HCT116 (cell line): ENCODE results near the gene ZNG1A. TPM values are rescaled to one million over a fixed set of nuclear protein-coding genes. Genes with fewer than 3 reads are reported as not detected.

Source experiments
- ATAC-seq: fragments of 200-7000 bp; cut with Tn5 transposase; 2 replicates; pipeline ENCODE4 v1.9.1; 2020; ENCODE audit warnings: mild to moderate bottlenecking, moderate library complexity
- BruUV-seq: library from RNA; stranded (reverse); fragments of 400-500 nt; replicated peaks from 2 replicates; lab custom pipeline; 2021; lab: Mats Ljungman, UMichigan
- CTCF ChIA-PET: fragments of 300-600 bp; sonication (Branson Sonifier 250); formaldehyde crosslinking; loops from one replicate; lab custom pipeline; 2021; ENCODE audit warnings: antibody characterized with exemption; lab: Charles Lee
- POLR2A ChIA-PET: fragments of 300-600, 350-600 bp; sonication (Branson Sonifier 250); formaldehyde crosslinking; loops from one replicate; lab custom pipeline; 2021; ENCODE audit warnings: antibody characterized with exemption; lab: Charles Lee
- RAD21 ChIA-PET, 2 experiments: fragments of 300-600 bp; sonication (Branson Sonifier 250); formaldehyde crosslinking; loops; one replicate each; lab custom pipeline; 2023; ENCODE audit warnings: low total read pairs in 2 of 2; ENCODE audit not compliant: uncharacterized antibody in 2 of 2, unreplicated experiment in 2 of 2, low non-redundant PET in 1 of 2; lab: Charles Lee
- DNase-seq: peaks from one replicate; pipeline ENCODE4 v3.0.0-alpha.2; 2010; ENCODE audit warnings: low read depth, low spot score
- H2AFZ ChIP-seq: fragments of 200-600 bp; shearing (Covaris generic), sonication (generic); 2 replicates; pipeline ENCODE4 v1.6.1; 2017; ENCODE audit warnings: low read depth, mixed run types, mixed read lengths, antibody characterized with exemption, low read length; ENCODE audit not compliant: poor library complexity, severe bottlenecking
- H3K27ac ChIP-seq: 2 replicates; pipeline ENCODE4 v1.5.1; 2012; ENCODE audit warnings: low read depth, low read length
- H3K27me3 ChIP-seq: fragments of 200-600 bp; sonication (generic); 2 replicates; pipeline ENCODE4 v1.6.1; 2016; ENCODE audit warnings: mixed run types, low read length, mixed read lengths; ENCODE audit not compliant: insufficient read depth
- H3K36me3 ChIP-seq, 2 experiments: fragments of 200-500 bp in 1 of 2; fragments of 200-600 bp in 1 of 2; sonication (Bioruptor generic) in 1 of 2; sonication (generic) in 1 of 2; 2 replicates each; pipeline versions ENCODE4 v1.5.1 to v1.6.1; 2014 to 2016; ENCODE audit warnings: low read length in 2 of 2, inconsistent platforms in 1 of 2, mixed read lengths in 1 of 2, mixed run types in 1 of 2; ENCODE audit not compliant: insufficient read depth in 2 of 2, control insufficient read depth in 1 of 2
- H3K4me1 ChIP-seq, 2 experiments: fragments of 200-600 bp in 1 of 2; sonication (generic) in 1 of 2; 2 replicates each; pipeline versions ENCODE4 v1.5.1 to v1.6.1; 2012 to 2017; ENCODE audit warnings: low read length in 2 of 2, inconsistent platforms in 1 of 2, mild to moderate bottlenecking in 1 of 2, mixed read lengths in 1 of 2, mixed run types in 1 of 2, moderate library complexity in 1 of 2; ENCODE audit not compliant: insufficient read depth in 2 of 2, control insufficient read depth in 1 of 2
- H3K4me2 ChIP-seq: fragments of 200-600 bp; sonication (generic); 2 replicates; pipeline ENCODE4 v1.6.1; 2017; ENCODE audit warnings: mixed run types, low read length, mixed read lengths
- H3K4me3 ChIP-seq, 2 experiments: fragments of 200-600 bp in 1 of 2; sonication (generic) in 1 of 2; replicated peaks in 1 of 2; 2 replicates each; pipeline ENCODE4 v1.5.1; 2011 to 2016; ENCODE audit warnings: low read length in 2 of 2, control low read depth in 1 of 2, low read depth in 1 of 2, mild to moderate bottlenecking in 1 of 2, mixed read lengths in 1 of 2, mixed run types in 1 of 2
- H3K79me2 ChIP-seq: fragments of 200-600 bp; sonication (generic); 2 replicates; pipeline ENCODE4 v1.6.1; 2017; ENCODE audit warnings: mild to moderate bottlenecking, mixed run types, low read length, moderate library complexity, mixed read lengths; ENCODE audit not compliant: insufficient read depth
- H3K9ac ChIP-seq: fragments of 200-600 bp; sonication (generic); 2 replicates; pipeline ENCODE4 v1.6.1; 2016; ENCODE audit warnings: low read length, mixed read lengths
- H3K9me2 ChIP-seq: fragments of 200-600 bp; sonication (generic), shearing (Covaris generic); 2 replicates; pipeline ENCODE4 v1.6.1; 2017; ENCODE audit warnings: mixed run types, mild to moderate bottlenecking, moderate library complexity; ENCODE audit not compliant: insufficient read depth
- H3K9me3 ChIP-seq, 2 experiments: fragments of 200-500 bp in 1 of 2; fragments of 200-600 bp in 1 of 2; sonication (Bioruptor generic) in 1 of 2; sonication (generic) in 1 of 2; 2 replicates each; pipeline ENCODE4 v1.6.1; 2014 to 2017; ENCODE audit warnings: low read length in 2 of 2, mixed read lengths in 2 of 2, inconsistent platforms in 1 of 2, low read depth in 1 of 2, mild to moderate bottlenecking in 1 of 2, mixed run types in 1 of 2, moderate library complexity in 1 of 2; ENCODE audit not compliant: control insufficient read depth in 1 of 2, insufficient read depth in 1 of 2
- H4K20me1 ChIP-seq: fragments of 200-600 bp; sonication (generic), shearing (Covaris generic); 2 replicates; pipeline ENCODE4 v1.6.1; 2017; ENCODE audit warnings: mixed run types, mild to moderate bottlenecking, moderate library complexity; ENCODE audit not compliant: insufficient read depth
- CBX3 ChIP-seq: IDR thresholded peaks from 2 replicates; pipeline ENCODE4 v1.6.1; 2012; ENCODE audit warnings: low read depth
- CEBPB ChIP-seq: IDR thresholded peaks from 2 replicates; pipeline ENCODE4 v1.6.1; 2012; ENCODE audit warnings: low read depth
- ELF1 ChIP-seq: IDR thresholded peaks from 2 replicates; pipeline ENCODE4 v1.6.1; 2012; ENCODE audit warnings: low read depth, borderline replicate concordance
- POLR2A ChIP-seq: IDR thresholded peaks from 2 replicates; pipeline ENCODE4 v1.7.0; 2011; ENCODE audit warnings: borderline replicate concordance; ENCODE audit not compliant: insufficient read depth, insufficient read length; ENCODE audit errors: extremely low read depth
- RAD21 ChIP-seq: IDR thresholded peaks from 2 replicates; pipeline ENCODE4 v1.6.1; 2012; ENCODE audit warnings: low read depth, mild to moderate bottlenecking
- SIN3A ChIP-seq: IDR thresholded peaks from 2 replicates; pipeline ENCODE4 v1.6.1; 2012; ENCODE audit warnings: low read depth
- SRF ChIP-seq: IDR thresholded peaks from 2 replicates; pipeline ENCODE4 v1.6.1; 2012; ENCODE audit warnings: low read depth
- YY1 ChIP-seq: IDR thresholded peaks from 2 replicates; pipeline ENCODE4 v1.6.1; 2011; ENCODE audit warnings: low read length, low read depth, moderate library complexity, mild to moderate bottlenecking; ENCODE audit not compliant: insufficient replicate concordance; ENCODE audit errors: extremely low read depth
- intact Hi-C: fragments of 100-400 bp; cut with micrococcal nuclease; formaldehyde crosslinking; loops from 2 replicates; pipeline ENCODE4 v1.10.0; 2022
- total RNA-seq: library from RNA; stranded (reverse); gene quantifications from one replicate; pipeline ENCODE4 v1.2.1, GENCODE V29; 2021; ENCODE audit not compliant: unreplicated experiment
- TF ChIP-seq, protein P1 (sequence below): IDR thresholded peaks from 2 replicates; pipeline ENCODE4 v1.6.1; 2012; ENCODE audit warnings: low read depth

Gene ZNG1A
- total RNA-seq, 1 experiment from 2014 or later, result 48.5 TPM

DNA sequence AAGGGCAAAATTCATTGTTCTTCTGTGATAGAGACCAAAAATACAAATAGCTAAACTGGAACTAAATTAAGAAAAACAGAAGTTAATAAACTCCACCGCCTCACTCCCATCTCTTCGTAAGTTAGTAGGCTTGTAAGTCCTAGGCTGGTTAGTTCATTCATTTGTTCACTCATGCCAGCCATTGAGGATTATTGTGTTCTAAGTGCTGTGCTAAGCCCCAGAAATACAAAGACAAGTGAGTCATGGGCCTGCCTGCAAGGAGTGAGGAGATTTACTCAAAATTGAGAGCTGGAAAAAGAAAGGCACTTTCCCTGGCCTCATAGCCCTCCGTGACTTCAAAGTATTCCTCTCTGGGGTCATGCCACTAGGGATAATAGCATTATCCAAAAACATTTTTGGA, 44.3 kb upstream of the ZNG1A start:
- H3K27me3 ChIP-seq, result peaks cover 10% of the 10 kb centered on the region; the same call in 1 of the 2 replicates
- H3K9me3 ChIP-seq, result no peaks in the 10 kb centered on the region
- RAD21 ChIA-PET, result no interaction called here
- POLR2A ChIA-PET, result no interaction called here
- no peak overlapping the region for H3K9ac ChIP-seq
- no peak overlapping the region for H3K4me3 ChIP-seq
- ATAC-seq, result no peak
- no peak overlapping the region for H3K27ac ChIP-seq
- TF ChIP-seq POLR2A (no peak), SRF (no peak), RAD21 (no peak), CEBPB (no peak), SIN3A (no peak), CBX3 (no peak), ELF1 (no peak), YY1 (no peak)
- TF ChIP-seq, protein P1, sequence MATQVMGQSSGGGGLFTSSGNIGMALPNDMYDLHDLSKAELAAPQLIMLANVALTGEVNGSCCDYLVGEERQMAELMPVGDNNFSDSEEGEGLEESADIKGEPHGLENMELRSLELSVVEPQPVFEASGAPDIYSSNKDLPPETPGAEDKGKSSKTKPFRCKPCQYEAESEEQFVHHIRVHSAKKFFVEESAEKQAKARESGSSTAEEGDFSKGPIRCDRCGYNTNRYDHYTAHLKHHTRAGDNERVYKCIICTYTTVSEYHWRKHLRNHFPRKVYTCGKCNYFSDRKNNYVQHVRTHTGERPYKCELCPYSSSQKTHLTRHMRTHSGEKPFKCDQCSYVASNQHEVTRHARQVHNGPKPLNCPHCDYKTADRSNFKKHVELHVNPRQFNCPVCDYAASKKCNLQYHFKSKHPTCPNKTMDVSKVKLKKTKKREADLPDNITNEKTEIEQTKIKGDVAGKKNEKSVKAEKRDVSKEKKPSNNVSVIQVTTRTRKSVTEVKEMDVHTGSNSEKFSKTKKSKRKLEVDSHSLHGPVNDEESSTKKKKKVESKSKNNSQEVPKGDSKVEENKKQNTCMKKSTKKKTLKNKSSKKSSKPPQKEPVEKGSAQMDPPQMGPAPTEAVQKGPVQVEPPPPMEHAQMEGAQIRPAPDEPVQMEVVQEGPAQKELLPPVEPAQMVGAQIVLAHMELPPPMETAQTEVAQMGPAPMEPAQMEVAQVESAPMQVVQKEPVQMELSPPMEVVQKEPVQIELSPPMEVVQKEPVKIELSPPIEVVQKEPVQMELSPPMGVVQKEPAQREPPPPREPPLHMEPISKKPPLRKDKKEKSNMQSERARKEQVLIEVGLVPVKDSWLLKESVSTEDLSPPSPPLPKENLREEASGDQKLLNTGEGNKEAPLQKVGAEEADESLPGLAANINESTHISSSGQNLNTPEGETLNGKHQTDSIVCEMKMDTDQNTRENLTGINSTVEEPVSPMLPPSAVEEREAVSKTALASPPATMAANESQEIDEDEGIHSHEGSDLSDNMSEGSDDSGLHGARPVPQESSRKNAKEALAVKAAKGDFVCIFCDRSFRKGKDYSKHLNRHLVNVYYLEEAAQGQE, result no peak
- no peaks in the 10 kb centered on the region for H3K79me2 ChIP-seq
- no peak overlapping the region for H3K4me2 ChIP-seq
- H3K9me2 ChIP-seq, result no peaks in the 10 kb centered on the region
- DNase-seq, result no peak
- H3K4me1 ChIP-seq, result no peaks in the 10 kb centered on the region
- no TSS peak for BruUV-seq
- intact Hi-C loops, result no loop called here
- H2AFZ ChIP-seq, result no peak overlapping the region
- CTCF ChIA-PET, result no interaction called here
- H4K20me1 ChIP-seq, result no peaks in the 10 kb centered on the region
- no peaks in the 10 kb centered on the region for H3K36me3 ChIP-seq
